Stimulated activated CD8-positive, alpha-beta memory T cell treated with anti-CD3 and anti-CD28 coated beads, Interleukin-4, amount 100 ng/mL, for 24 hours (primary cell): ENCODE results near the gene NDUFS7.

Experiments
- DNase-seq: peaks from one replicate; pipeline ENCODE4 v3.0.0-alpha.2; 2020; ENCODE audit warnings: low read depth

NDUFS7 gene

DNA sequence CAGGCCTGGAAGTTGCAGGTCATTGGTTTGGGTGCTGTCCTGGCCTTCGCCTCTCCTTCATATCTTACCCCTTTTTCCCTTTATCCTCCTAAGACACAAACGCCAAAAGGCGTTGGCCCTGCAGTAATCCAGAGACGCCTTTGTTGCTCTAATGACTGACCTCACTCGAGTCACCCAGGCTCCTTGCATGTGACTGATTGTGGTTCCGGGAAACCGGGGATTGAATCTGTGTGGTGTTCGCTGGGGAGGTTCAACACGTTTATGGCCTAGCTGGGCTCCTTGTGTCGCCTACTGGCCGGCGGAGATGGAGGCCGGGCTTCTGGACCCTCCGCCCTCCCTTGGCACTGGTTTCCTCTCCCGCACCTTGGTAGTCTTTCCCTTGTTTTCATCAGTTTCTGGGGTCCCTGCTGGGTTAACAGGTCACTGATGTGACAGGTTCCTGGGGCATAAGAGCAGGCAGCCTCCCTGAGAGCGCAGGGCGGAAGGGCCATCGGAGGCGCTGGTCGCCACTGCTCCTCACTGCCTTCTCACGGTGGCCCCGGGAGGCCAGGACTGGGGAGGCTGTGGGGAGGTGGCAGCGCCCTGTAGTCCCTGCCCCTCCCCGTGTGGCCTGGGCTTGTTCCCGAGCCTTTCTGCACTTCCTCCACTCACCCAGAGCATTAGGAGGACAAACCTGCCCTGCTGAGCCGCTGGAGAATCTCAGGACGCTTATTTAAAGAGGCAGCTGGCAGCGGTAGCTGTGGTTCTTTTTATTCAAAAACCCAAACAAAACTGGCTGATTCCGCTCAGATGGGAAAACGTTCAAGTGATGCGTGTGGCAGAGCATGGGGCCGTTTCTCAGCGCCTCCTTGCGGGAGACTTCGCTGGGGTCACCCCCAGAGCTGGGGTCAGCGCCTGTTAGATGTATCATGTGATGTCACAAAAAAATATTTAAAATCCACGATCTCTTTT lies 18.1 kb upstream of the NDUFS7 start:
- DNase-seq = no peak

DNA sequence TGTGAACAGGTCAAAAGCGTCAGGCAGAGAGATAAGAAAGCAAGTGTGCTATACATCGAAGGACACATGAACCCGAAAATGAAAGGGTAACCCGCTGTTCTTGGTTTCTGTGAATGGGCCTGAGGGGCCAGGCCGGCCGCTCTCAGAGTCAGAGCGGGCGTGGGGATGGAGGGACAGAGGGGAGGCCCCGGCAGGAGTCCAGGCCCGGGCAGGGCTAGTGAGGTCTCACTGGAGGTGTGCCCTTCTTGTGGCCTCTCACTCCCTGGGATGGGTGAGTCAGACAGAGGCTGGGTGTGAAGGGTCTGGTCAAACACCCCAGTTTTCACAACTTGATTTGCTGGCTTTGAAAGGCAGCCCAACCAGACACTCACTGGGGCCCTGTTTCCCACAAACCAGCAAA lies 17.4 kb upstream of the NDUFS7 start:
- no peak for DNase-seq

- DNase-seq = no peak
Measured at GRCh38 chr19:1366899-1367870, 16.5 kb upstream of the NDUFS7 start.

DNA sequence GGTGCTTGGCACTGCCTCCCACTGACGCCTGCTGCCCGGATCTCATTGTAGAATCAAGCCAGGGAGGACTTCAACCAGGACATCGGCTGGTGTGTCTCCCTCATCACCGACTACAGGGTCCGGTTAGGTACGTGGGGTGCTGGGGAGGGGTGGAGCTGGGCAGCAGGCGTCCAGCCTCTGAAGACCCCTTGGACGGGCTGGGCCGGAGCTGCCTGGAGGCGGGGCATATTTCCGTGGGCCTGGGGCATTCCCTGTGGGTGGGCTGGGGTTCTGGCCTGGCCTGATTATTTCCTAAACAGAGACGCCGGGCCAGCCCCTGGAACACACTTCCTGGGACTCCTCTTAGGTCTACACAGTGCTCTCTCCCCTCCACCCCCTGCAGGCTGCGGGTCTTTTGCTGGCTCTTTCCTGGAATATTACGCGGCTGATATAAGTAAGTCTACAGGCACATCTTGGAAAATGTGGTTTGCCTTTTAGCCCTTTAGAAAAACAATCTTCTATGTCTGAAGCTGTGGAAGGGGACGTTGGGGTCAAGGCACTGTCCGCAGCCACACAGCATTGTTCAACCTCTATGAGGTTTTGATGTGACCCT lies 14.4 kb upstream of the NDUFS7 start:
- DNase-seq = no peak

GRCh38 chr19:1370579-1371361 lies 12.9 kb upstream of the NDUFS7 start:
- DNase-seq = no peak

- DNase-seq = no peak
Measured at GRCh38 chr19:1373042-1373533, 10.6 kb upstream of the NDUFS7 start.

DNA sequence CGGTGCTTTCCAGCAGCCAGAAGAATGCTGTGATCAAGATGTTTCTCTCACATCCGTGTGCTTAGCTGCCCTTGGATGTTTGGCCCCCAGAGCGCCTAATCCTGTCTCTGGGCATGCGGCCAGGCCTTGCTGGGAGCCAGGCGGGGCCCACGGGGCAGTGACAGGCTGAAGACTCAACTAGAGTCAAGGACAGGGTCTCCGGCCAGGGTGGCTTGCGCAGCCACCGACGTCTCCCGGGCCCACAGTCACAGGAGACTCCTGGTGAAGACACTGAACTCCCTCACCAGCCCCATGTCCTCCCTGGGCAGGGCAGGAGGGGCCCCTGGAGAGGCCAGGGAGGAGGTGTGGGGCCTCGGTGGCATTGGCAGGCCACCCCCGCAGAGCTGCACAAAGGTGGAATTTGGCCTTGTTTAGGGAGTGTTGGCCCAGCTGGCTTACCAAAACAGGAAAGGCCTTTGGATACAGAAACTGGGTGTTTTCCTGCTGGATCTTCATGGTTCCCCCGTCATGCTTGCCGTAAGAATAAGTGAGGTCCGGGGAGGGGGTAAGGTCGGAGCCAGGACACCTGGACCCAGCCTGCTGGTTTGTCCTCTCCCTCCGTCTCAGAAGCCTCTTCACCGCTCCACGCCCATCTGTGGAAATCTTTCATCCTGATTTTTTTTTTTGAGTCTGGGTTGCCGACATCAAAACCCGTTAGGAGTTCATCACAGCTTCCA lies 10.0 kb upstream of the NDUFS7 start:
- DNase-seq = no peak

DNA sequence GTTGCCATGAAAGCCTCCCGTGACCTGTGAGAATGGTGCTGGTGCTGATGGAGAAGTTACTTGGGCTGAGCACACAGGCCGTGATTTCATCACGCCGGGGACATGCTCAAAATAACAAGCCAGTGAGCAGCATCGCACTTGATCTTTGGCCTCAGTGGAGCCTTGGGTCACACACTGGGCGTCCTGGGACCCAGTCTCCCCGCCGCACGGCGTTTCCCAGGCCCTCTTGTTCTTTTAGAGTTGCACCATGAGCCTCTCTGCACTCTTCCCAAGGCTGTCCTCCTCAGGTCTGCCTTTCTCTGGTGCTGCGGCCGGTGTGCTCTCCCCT lies 9.5 kb upstream of the NDUFS7 start:
- DNase-seq = no peak

DNA sequence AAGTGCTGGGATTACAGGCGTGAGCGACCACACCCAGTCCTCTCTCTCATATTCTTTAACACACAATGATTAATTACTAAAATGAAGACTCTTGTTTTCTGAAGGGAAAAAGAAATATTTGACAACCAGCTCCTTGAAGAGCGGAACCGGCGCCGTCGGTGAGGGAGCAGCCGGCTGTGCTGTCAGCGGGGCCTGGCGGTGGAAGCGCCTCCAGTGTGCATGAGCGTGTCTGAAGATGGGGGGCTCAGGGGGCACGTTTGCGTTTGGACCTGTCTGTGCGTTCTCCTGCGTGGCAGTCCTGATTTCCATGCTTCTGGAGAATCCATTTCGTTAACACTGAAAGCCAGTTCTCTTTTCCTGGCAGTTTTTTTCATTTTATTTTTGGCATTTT lies 7.3 kb upstream of the NDUFS7 start:
- no peak for DNase-seq

GRCh38 chr19:1377176-1377964 lies 6.3 kb upstream of the NDUFS7 start:
- DNase-seq = no peak

DNA sequence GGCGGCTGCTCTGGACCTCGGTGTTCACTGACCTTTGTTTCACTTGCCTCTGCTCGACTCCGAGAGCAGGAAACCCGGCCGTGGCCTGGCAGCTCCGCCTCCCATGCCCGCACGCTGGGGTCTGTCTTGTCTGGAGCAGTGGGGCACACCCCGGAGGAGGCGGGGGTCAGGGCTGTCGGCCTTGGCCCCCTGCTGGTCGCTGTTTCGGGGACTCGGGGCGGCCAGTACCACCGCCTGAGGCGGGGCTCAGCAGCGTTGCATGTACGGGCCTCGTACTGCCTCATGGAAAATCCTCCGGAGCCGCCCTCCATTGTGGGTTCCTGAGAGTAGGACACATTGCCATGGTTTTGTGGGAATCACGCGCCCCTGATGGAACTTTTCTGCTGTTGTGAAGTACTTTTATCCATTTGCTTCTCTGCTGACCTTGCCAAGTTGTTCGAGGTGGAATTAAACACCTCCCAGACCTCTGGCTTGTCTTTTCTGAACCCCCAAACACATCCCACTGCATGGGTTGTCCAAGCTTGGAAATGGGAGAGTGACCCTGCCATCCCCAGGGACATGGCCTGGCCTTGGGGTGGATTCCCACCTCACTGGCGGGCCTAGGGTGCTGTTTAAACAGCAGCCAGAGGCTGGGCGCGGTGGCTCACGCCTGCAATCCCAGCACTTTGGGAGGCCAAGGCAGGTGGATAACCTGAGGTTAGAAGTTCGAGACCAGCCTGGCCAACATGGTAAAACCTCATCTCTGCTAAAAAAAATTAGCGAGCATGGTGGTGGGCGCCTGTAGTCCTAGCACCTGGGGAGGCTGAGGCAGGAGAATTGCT lies 5.5 kb upstream of the NDUFS7 start:
- no peak for DNase-seq

GRCh38 chr19:1379126-1379905 lies 4.4 kb upstream of the NDUFS7 start:
- no peak for DNase-seq

- DNase-seq = no peak
Measured at GRCh38 chr19:1379961-1380489, 3.7 kb upstream of the NDUFS7 start.

GRCh38 chr19:1382250-1382649 lies 1.5 kb upstream of the NDUFS7 start:
- no peak for DNase-seq

DNA sequence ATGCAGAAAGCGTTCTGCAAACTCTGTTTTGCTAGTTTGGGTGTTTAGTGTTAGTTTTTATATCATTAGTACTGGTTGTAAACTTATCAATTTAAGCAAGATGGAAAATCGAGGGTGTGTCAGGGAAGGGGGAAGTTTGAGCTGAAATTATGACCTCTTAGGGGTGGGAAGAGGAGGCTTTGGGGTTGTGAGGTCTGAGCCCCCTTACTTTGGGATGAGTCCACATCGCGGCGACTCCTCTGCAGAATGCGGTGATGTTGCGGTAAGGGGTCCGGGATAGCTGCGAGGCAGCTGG lies 743 bp upstream of the NDUFS7 start:
- DNase-seq = no peak

GRCh38 chr19:1384085-1384462 lies 367 bp downstream of the NDUFS7 start:
- no peak for DNase-seq

DNA sequence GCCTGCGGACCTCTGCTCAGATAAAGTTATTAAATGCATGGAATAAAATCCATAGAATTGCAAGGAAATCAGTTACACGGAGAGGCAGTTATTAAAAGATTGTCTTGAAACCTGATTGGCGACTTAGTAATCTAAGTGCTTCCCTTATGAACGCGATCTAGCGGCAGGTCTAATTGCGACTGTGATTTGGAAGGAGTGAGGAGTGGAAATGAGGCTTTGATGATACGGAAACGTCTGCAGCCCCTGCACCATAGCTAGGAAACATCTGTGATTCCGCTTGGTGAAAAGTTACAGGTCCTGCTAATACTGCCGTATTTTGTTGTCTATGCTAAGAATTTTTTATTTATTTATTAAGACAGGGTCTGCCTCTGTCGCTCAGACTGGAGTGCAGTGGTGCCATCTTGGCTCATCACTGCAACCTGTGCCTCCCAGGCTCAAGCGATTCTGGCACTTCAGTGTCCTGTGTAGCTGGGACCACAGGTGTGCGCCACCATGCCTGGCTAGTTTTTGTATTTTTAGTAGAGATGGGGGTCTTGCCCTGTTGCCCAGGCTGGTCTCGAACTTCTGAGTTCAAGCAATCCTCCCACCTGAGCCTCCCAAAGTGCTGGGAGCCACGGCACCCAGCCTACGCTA lies 887 bp downstream of the NDUFS7 start:
- no peak for DNase-seq

- no peak for DNase-seq
Measured at GRCh38 chr19:1385816-1386215, 2.1 kb downstream of the NDUFS7 start.
